Measurements from ENCODE around the gene OR2H2. TPM values are rescaled to one million over a fixed set of nuclear protein-coding genes. Genes with fewer than 3 reads are reported as not detected.

The OR2H2 gene
- total RNA-seq, 1 experiment from 2014 or later = not detected

- BruUV-seq (replicated peaks) = no TSS peak
- no peak for TF ChIP-seq CTCF (IDR thresholded peaks at IDR 0.05; ENCODE audit: insufficient read depth in 1 of 2, low read depth in 1 of 2, low read length in 1 of 2, severe bottlenecking in 1 of 2, unreplicated experiment in 1 of 2)
- Histone ChIP-seq H3K4me3 (ENCODE audit: low read depth, low read length) (no peak overlapping the region), H3K4me1 (no peaks in the 10 kb centered on the region), H3K36me3 (ENCODE audit: control insufficient read depth, insufficient read depth, low read length) (no peaks in the 10 kb centered on the region), H3K27me3 (replicated peaks; ENCODE audit: control insufficient read depth, insufficient read depth, low read length) (no peaks in the 10 kb centered on the region), H3K9me3 (no peaks in the 10 kb centered on the region)
- ChIA-PET CTCF (no interaction called here), POLR2A (no interaction called here)
- Mint-ChIP-seq H3K4me3 (ENCODE audit: unreplicated experiment) (no peak overlapping the region), H3K4me1 (ENCODE audit: low read depth, unreplicated experiment) (no peaks in the 10 kb centered on the region), H3K36me3 (ENCODE audit: insufficient read depth, unreplicated experiment) (no peaks in the 10 kb centered on the region), H3K9me3 (ENCODE audit: unreplicated experiment) (peaks cover 19% of the 10 kb centered on the region), H3K27me3 (ENCODE audit: insufficient read depth, unreplicated experiment) (peaks cover 9% of the 10 kb centered on the region), H3K27ac (ENCODE audit: unreplicated experiment) (no peak overlapping the region)
- intact Hi-C loops (cut with micrococcal nuclease; ENCODE audit: unreplicated experiment) = no loop called here
- DNase-seq = no peak
Measured at GRCh38 chr6:29552512-29553051, 32.3 kb upstream of the OR2H2 start.

- no peak overlapping the region for H3K27ac Mint-ChIP-seq (ENCODE audit: unreplicated experiment)
- peaks cover 19% of the 10 kb centered on the region for H3K9me3 Mint-ChIP-seq (ENCODE audit: unreplicated experiment)
- ChIA-PET POLR2A (no interaction called here), CTCF (no interaction called here)
- no peak for DNase-seq
- Histone ChIP-seq H3K4me1 (no peaks in the 10 kb centered on the region), H3K4me3 (ENCODE audit: low read depth, low read length) (no peak overlapping the region), H3K9me3 (no peaks in the 10 kb centered on the region), H3K27me3 (replicated peaks; ENCODE audit: control insufficient read depth, insufficient read depth, low read length) (no peaks in the 10 kb centered on the region), H3K36me3 (ENCODE audit: control insufficient read depth, insufficient read depth, low read length) (no peaks in the 10 kb centered on the region)
- H3K4me3 Mint-ChIP-seq (ENCODE audit: unreplicated experiment) = no peak overlapping the region
- H3K4me1 Mint-ChIP-seq (ENCODE audit: low read depth, unreplicated experiment) = no peaks in the 10 kb centered on the region
- intact Hi-C loops (cut with micrococcal nuclease; ENCODE audit: unreplicated experiment) = no loop called here
- H3K27me3 Mint-ChIP-seq (ENCODE audit: insufficient read depth, unreplicated experiment) = peaks cover 2% of the 10 kb centered on the region
- TF ChIP-seq CTCF (IDR thresholded peaks at IDR 0.05; ENCODE audit: insufficient read depth in 1 of 2, low read depth in 1 of 2, low read length in 1 of 2, severe bottlenecking in 1 of 2, unreplicated experiment in 1 of 2) = no peak
- BruUV-seq (replicated peaks) = no TSS peak
- H3K36me3 Mint-ChIP-seq (ENCODE audit: insufficient read depth, unreplicated experiment) = no peaks in the 10 kb centered on the region
Measured at GRCh38 chr6:29553268-29554057, 31.5 kb upstream of the OR2H2 start.

- ChIA-PET POLR2A (no interaction called here), CTCF (no interaction called here)
- DNase-seq = no peak
- no peak for TF ChIP-seq CTCF (IDR thresholded peaks at IDR 0.05; ENCODE audit: insufficient read depth in 1 of 2, low read depth in 1 of 2, low read length in 1 of 2, severe bottlenecking in 1 of 2, unreplicated experiment in 1 of 2)
- H3K27me3 ChIP-seq (replicated peaks; ENCODE audit: control insufficient read depth, insufficient read depth, low read length) = no peaks in the 10 kb centered on the region
- no peaks in the 10 kb centered on the region for H3K27me3 Mint-ChIP-seq (ENCODE audit: insufficient read depth, unreplicated experiment)
- H3K36me3 Mint-ChIP-seq (ENCODE audit: insufficient read depth, unreplicated experiment) = no peaks in the 10 kb centered on the region
- no peak overlapping the region for H3K4me3 ChIP-seq (ENCODE audit: low read depth, low read length)
- H3K4me1 ChIP-seq = peaks cover 7% of the 10 kb centered on the region; the same call in 1 of the 2 replicates
- no peak overlapping the region for H3K4me3 Mint-ChIP-seq (ENCODE audit: unreplicated experiment)
- BruUV-seq (replicated peaks) = no TSS peak
- H3K4me1 Mint-ChIP-seq (ENCODE audit: low read depth, unreplicated experiment) = peaks cover 6% of the 10 kb centered on the region
- peaks cover 19% of the 10 kb centered on the region for H3K9me3 Mint-ChIP-seq (ENCODE audit: unreplicated experiment)
- intact Hi-C loops (cut with micrococcal nuclease; ENCODE audit: unreplicated experiment) = no loop called here
- no peaks in the 10 kb centered on the region for H3K36me3 ChIP-seq (ENCODE audit: control insufficient read depth, insufficient read depth, low read length)
- no peak overlapping the region for H3K27ac Mint-ChIP-seq (ENCODE audit: unreplicated experiment)
- H3K9me3 ChIP-seq = no peaks in the 10 kb centered on the region
Measured at GRCh38 chr6:29554764-29555163, 30.2 kb upstream of the OR2H2 start.

Measured in Caco-2 (cell line).